Ishikawa (cell line): ENCODE results near the gene C2CD2.

Experiments used
- EP300 ChIP-seq: IDR thresholded peaks from 2 replicates; pipeline ENCODE4 v1.6.1; 2012; ENCODE audit warnings: borderline replicate concordance
- TEAD4 ChIP-seq: IDR thresholded peaks from 2 replicates; pipeline ENCODE4 v1.6.1; 2012

DNA sequence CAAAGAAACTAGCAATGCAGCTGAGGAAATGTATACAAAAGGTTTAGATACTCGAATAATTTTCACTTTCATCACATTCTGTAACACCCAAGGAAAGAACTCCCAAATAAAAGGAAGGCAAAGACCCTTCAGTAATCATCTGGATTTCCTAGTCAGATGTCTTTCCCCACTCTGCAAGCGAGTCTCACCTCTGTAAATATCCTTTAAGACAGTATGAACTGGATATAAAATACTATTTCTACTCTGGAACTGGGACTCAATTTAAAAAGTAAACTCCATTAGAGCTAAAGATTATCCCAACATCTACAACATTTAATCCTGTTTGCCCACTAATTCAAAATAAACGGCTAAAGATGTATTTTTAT lies 27.0 kb downstream of the C2CD2 start:
- TF ChIP-seq TEAD4 = no peak
- no peak for TF ChIP-seq EP300
